Measurements from ENCODE around the gene PRAMEF12.

Gene PRAMEF12

DNA sequence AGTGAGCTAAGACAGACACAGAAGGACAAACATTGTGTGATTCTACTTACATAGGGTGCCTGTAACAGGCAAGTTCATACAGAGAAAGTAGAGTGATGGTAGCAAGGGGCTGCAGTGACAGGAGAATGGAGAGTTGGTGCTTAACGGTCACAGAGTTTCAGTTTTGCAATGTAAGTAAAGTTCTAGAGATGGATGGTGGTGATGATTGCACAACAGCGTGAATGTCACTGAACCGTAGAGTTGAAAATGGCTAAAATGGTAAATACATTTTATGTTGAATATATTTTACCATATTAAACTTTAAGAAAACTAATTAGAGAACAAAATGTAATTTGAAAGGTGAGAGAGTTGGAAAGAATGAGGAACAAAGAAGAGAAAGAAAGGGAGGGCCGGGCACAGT is 18.8 kb upstream of the PRAMEF12 start:
- Histone ChIP-seq H3K4me3 (ENCODE audit: low read length) (no peak overlapping the region), H3K27me3 (replicated peaks; ENCODE audit: control insufficient read depth, insufficient read depth, low read length) (peaks cover 3% of the 10 kb centered on the region), H3K36me3 (ENCODE audit: control insufficient read depth, insufficient read depth, low read length, severe bottlenecking) (no peaks in the 10 kb centered on the region), H3K9ac (ENCODE audit: low read length) (no peak overlapping the region), H3K4me1 (ENCODE audit: control insufficient read depth, insufficient read depth, low read length) (no peaks in the 10 kb centered on the region), H3K9me3 (ENCODE audit: control insufficient read depth, low read length) (peaks cover 12% of the 10 kb centered on the region)
- DNase-seq (ENCODE audit: low read depth): no peak

DNA sequence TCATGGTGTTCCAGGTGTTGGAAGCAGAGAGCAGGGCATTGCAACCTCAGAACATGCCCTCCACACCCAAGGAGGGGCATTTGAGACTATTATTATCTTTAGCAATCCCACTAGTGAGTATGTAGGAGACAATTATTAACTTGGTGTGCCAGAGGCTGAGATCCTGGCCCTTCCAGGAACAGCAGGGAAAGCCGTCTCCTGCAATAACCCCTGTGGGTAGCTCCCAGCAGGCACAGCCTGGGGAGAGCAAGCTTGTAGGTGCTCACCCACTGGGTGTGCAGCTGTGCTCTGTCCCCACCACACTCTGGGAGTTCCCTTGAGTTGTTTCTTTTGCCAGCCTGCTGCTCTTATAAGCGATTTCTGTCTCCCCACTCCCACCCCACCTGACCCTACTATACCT is 17.3 kb upstream of the PRAMEF12 start:
- no peaks in the 10 kb centered on the region for H3K36me3 ChIP-seq (ENCODE audit: control insufficient read depth, insufficient read depth, low read length, severe bottlenecking)
- H3K4me1 ChIP-seq (ENCODE audit: control insufficient read depth, insufficient read depth, low read length): no peaks in the 10 kb centered on the region
- DNase-seq (ENCODE audit: low read depth): no peak
- H3K4me3 ChIP-seq (ENCODE audit: low read length): no peak overlapping the region
- no peaks in the 10 kb centered on the region for H3K9me3 ChIP-seq (ENCODE audit: control insufficient read depth, low read length)
- H3K27me3 ChIP-seq (replicated peaks; ENCODE audit: control insufficient read depth, insufficient read depth, low read length): peaks cover 18% of the 10 kb centered on the region
- no peak overlapping the region for H3K9ac ChIP-seq (ENCODE audit: low read length)

DNA sequence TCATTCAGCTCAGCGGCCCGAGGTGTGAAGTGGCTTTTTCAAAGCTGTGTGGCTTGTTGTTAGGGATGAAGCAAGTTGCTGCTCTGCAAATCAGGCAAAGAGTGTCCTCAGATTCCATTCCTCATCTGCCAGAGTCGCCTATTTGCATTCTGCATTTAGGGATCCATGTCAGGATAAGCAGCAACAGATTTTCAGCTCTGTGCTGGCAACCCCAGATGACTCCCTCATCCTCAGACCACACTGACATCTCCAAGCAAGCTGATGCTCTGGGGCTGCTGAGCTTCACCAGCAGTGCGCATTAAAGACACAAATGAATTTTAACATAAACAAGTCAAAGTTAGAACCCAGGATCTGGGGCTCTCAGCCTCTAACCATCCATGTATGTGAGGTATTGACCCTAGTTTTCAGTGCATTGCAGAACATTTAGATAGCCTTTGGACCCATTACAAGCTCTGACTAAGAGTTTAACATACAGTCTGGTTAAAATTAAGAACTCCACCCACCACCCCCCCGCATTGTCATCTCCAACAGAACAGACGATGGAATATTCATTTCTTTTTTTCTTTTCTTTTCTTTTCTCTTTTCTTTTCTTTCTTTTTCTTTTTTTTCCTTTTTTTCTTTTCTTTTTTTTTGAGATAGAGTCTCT is 16.6 kb upstream of the PRAMEF12 start:
- no peaks in the 10 kb centered on the region for H3K4me1 ChIP-seq (ENCODE audit: control insufficient read depth, insufficient read depth, low read length)
- H3K36me3 ChIP-seq (ENCODE audit: control insufficient read depth, insufficient read depth, low read length, severe bottlenecking): no peaks in the 10 kb centered on the region
- peaks cover 19% of the 10 kb centered on the region for H3K27me3 ChIP-seq (replicated peaks; ENCODE audit: control insufficient read depth, insufficient read depth, low read length)
- H3K9ac ChIP-seq (ENCODE audit: low read length): no peak overlapping the region
- no peak overlapping the region for H3K4me3 ChIP-seq (ENCODE audit: low read length)
- H3K9me3 ChIP-seq (ENCODE audit: control insufficient read depth, low read length): no peaks in the 10 kb centered on the region
- DNase-seq (ENCODE audit: low read depth): no peak

DNA sequence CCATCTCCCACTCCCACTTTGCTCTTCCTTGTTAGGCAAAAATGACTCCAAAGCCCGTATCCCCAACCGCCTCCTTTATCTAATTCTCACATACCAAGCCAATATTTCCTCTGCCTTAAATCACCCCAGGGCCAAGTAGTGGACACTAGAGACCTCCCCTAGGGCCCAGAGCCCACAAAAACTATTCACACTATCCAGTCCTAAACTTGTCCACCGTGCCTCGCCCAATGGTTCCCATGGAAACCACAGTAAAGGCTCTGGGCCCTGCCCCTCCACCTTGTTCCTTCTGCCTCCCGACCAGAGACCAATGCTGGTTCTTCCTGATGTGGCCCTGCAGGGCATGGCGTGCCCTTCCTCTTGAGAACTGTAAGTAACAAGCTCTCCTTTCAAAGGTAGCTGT is 15.7 kb upstream of the PRAMEF12 start:
- H3K4me3 ChIP-seq (ENCODE audit: low read length): no peak overlapping the region
- peaks cover 19% of the 10 kb centered on the region for H3K27me3 ChIP-seq (replicated peaks; ENCODE audit: control insufficient read depth, insufficient read depth, low read length)
- DNase-seq (ENCODE audit: low read depth): no peak
- H3K4me1 ChIP-seq (ENCODE audit: control insufficient read depth, insufficient read depth, low read length): no peaks in the 10 kb centered on the region
- H3K36me3 ChIP-seq (ENCODE audit: control insufficient read depth, insufficient read depth, low read length, severe bottlenecking): no peaks in the 10 kb centered on the region
- H3K9ac ChIP-seq (ENCODE audit: low read length): no peak overlapping the region
- no peaks in the 10 kb centered on the region for H3K9me3 ChIP-seq (ENCODE audit: control insufficient read depth, low read length)

DNA sequence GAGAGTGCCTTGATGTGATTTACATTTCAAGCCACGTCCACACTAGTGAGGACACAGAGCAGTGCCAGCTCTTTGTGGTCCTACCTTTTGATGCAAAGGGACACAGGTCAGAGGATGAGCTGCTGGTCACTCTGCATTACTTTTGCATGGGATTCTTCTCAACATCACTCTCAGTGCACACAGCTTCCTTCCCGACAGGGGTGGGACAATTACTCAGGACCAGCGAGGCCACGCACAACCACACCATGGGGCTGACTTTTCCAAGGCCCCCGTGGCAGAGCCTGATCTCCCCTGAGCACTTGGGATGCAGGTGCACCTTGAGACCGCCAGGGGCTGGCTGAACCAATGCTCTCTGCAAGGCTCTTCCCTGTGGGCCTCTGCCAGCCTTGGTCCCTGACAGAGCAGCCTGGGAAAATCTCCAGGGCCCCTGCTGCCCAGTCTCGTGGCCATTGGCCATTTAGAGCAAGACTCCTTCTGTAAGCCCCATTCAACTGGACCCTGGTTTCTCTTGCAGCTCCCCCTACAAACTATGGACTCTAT is 13.2 kb upstream of the PRAMEF12 start:
- no peaks in the 10 kb centered on the region for H3K9me3 ChIP-seq (ENCODE audit: control insufficient read depth, low read length)
- H3K36me3 ChIP-seq (ENCODE audit: control insufficient read depth, insufficient read depth, low read length, severe bottlenecking): no peaks in the 10 kb centered on the region
- H3K9ac ChIP-seq (ENCODE audit: low read length): no peak overlapping the region
- no peak overlapping the region for H3K4me3 ChIP-seq (ENCODE audit: low read length)
- H3K4me1 ChIP-seq (ENCODE audit: control insufficient read depth, insufficient read depth, low read length): no peaks in the 10 kb centered on the region
- H3K27me3 ChIP-seq (replicated peaks; ENCODE audit: control insufficient read depth, insufficient read depth, low read length): peaks cover 19% of the 10 kb centered on the region
- DNase-seq (ENCODE audit: low read depth): no peak

DNA sequence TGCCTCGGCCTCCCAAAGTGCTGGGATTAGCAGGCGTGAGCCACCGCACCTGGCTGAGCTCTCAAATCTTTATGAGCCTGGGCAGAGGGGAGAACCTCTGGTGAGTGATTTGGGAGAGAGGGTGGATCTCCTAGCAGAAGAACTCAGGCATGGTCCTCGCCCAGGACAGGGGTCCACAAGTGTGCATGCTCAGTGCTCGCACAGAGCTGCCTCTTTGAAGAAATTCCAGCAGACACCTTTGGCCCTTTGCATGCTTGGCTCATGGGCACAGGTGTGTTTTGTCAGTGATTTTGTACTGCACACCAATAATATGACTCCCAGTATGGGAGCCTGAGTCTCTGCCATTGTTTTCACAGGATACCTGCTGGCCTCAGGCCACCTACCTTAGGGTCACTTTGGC is 11.8 kb upstream of the PRAMEF12 start:
- H3K9ac ChIP-seq (ENCODE audit: low read length): no peak overlapping the region
- no peak for DNase-seq (ENCODE audit: low read depth)
- no peak overlapping the region for H3K4me3 ChIP-seq (ENCODE audit: low read length)
- no peaks in the 10 kb centered on the region for H3K9me3 ChIP-seq (ENCODE audit: control insufficient read depth, low read length)
- no peaks in the 10 kb centered on the region for H3K4me1 ChIP-seq (ENCODE audit: control insufficient read depth, insufficient read depth, low read length)
- peaks cover 22% of the 10 kb centered on the region for H3K27me3 ChIP-seq (replicated peaks; ENCODE audit: control insufficient read depth, insufficient read depth, low read length)
- no peaks in the 10 kb centered on the region for H3K36me3 ChIP-seq (ENCODE audit: control insufficient read depth, insufficient read depth, low read length, severe bottlenecking)

DNA sequence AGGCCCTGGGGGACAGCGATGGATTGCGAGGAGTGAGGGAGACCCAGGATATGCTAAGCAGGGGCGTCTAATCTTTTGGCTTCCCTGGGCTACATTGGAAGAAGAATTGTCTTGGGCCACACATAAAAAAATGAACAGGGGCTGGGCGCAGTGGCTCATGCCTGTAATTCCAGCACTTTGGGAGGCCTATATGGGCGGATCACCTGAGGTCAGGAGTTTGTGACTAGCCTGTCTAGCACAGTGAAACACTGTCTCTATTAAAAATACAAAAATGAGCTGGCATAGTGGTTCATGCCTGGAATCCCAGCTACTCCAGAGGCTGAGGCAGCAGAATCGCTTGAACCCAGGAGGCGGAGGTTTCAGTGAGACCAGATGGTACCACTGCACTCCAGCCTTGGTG is 10.8 kb upstream of the PRAMEF12 start:
- Histone ChIP-seq H3K9ac (ENCODE audit: low read length) (no peak overlapping the region), H3K9me3 (ENCODE audit: control insufficient read depth, low read length) (peaks cover 6% of the 10 kb centered on the region), H3K27me3 (replicated peaks; ENCODE audit: control insufficient read depth, insufficient read depth, low read length) (peaks cover 24% of the 10 kb centered on the region), H3K36me3 (ENCODE audit: control insufficient read depth, insufficient read depth, low read length, severe bottlenecking) (no peaks in the 10 kb centered on the region), H3K4me3 (ENCODE audit: low read length) (no peak overlapping the region), H3K4me1 (ENCODE audit: control insufficient read depth, insufficient read depth, low read length) (no peaks in the 10 kb centered on the region)
- DNase-seq (ENCODE audit: low read depth): no peak

DNA sequence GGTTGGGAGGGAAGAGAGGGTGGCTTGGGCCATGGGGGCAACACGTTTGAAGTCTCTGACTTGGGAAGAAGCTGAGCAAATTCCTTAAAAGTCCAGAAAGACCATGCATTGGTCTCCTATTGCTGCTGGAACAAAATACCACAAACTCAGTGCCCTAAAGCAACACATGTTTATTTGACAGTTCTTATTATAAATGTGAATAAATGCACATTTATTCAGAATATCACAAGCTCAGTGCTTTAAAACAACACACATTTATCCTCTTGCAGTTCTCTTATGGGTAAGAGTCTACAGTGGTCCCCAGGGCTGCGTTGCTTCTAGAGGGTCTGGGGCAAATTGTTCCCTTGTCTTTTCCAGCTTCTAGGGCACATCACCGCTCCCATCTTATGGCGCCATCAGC is 10.1 kb upstream of the PRAMEF12 start:
- peaks cover 27% of the 10 kb centered on the region for H3K27me3 ChIP-seq (replicated peaks; ENCODE audit: control insufficient read depth, insufficient read depth, low read length)
- no peak overlapping the region for H3K9ac ChIP-seq (ENCODE audit: low read length)
- no peak overlapping the region for H3K4me3 ChIP-seq (ENCODE audit: low read length)
- H3K9me3 ChIP-seq (ENCODE audit: control insufficient read depth, low read length): peaks cover 7% of the 10 kb centered on the region
- DNase-seq (ENCODE audit: low read depth): no peak
- no peaks in the 10 kb centered on the region for H3K36me3 ChIP-seq (ENCODE audit: control insufficient read depth, insufficient read depth, low read length, severe bottlenecking)
- H3K4me1 ChIP-seq (ENCODE audit: control insufficient read depth, insufficient read depth, low read length): no peaks in the 10 kb centered on the region

DNA sequence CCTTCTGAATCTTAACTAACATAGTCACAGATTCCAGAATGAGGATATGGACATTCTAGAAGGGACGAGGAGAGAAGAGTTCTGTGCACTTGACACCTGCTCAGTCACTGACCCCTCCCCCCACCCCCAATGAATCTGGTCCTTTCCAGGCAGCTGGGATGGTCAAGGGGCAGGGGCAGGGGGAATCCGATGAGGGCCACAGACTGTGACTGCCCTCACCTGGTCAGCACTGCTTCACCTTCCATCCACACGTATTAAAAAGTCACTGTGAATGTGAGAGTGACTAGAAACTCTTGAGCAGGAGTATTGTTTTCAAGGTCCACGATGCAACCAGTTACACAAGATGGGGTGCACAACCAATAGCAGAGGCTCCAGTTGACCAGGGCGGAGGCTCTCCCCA is 9.5 kb upstream of the PRAMEF12 start:
- Histone ChIP-seq H3K9ac (ENCODE audit: low read length) (no peak overlapping the region), H3K4me1 (ENCODE audit: control insufficient read depth, insufficient read depth, low read length) (no peaks in the 10 kb centered on the region), H3K36me3 (ENCODE audit: control insufficient read depth, insufficient read depth, low read length, severe bottlenecking) (no peaks in the 10 kb centered on the region), H3K4me3 (ENCODE audit: low read length) (no peak overlapping the region), H3K9me3 (ENCODE audit: control insufficient read depth, low read length) (peaks cover 7% of the 10 kb centered on the region), H3K27me3 (replicated peaks; ENCODE audit: control insufficient read depth, insufficient read depth, low read length) (peaks cover 28% of the 10 kb centered on the region)
- DNase-seq (ENCODE audit: low read depth): no peak

DNA sequence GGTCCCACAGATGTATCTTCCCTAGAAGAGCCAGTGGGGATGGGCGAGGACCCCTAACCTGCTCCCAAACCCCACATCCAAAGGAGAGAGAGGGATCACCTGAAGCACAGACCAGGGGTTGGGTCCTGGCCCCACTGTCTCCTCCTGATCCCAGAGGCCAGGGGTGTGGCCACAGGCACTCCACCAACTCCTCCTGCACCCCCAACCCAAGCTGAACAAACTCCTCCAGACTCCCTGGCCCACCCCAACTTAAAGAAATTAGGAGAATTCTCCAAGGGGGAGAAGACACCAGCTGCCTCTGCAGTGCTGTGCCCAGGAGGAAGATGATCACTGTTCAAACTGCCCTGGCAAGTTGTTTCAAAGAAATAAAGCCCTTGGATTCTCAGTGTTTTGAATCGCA is 4.5 kb upstream of the PRAMEF12 start:
- H3K9ac ChIP-seq (ENCODE audit: low read length): no peak overlapping the region
- no peak overlapping the region for H3K4me3 ChIP-seq (ENCODE audit: low read length)
- H3K36me3 ChIP-seq (ENCODE audit: control insufficient read depth, insufficient read depth, low read length, severe bottlenecking): no peaks in the 10 kb centered on the region
- peaks cover 45% of the 10 kb centered on the region for H3K27me3 ChIP-seq (replicated peaks; ENCODE audit: control insufficient read depth, insufficient read depth, low read length)
- no peak for DNase-seq (ENCODE audit: low read depth)
- H3K9me3 ChIP-seq (ENCODE audit: control insufficient read depth, low read length): peaks cover 13% of the 10 kb centered on the region
- H3K4me1 ChIP-seq (ENCODE audit: control insufficient read depth, insufficient read depth, low read length): no peaks in the 10 kb centered on the region

DNA sequence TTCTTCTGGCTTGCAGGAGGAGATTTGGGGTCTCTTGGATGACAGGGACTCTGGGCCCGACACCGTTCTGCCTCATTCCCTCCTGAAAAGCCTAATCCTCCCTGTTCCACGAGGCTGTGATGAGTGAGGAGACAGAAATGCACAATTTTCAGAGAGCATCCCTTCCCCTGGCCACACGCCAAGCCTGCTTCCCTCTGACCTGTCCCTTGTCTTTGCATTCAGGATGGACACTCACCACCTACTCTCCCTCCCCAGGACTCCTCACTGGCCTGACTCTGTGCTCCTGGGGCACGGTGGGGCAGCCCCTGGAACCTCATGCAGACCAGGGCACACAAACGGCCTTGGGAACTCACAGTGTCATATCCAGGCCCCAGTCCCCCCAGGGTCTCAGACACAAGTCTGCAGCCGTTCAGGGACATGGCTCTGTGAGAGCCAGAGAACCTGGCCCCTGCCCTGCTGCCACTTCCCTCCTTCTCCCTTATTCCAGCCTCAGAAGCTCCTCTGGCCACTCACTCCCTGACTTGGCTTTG is 3.5 kb upstream of the PRAMEF12 start:
- Histone ChIP-seq H3K36me3 (ENCODE audit: control insufficient read depth, insufficient read depth, low read length, severe bottlenecking) (no peaks in the 10 kb centered on the region), H3K4me1 (ENCODE audit: control insufficient read depth, insufficient read depth, low read length) (no peaks in the 10 kb centered on the region), H3K4me3 (ENCODE audit: low read length) (no peak overlapping the region), H3K9ac (ENCODE audit: low read length) (no peak overlapping the region), H3K27me3 (replicated peaks; ENCODE audit: control insufficient read depth, insufficient read depth, low read length) (peaks cover 45% of the 10 kb centered on the region), H3K9me3 (ENCODE audit: control insufficient read depth, low read length) (peaks cover 20% of the 10 kb centered on the region)
- DNase-seq (ENCODE audit: low read depth): no peak

DNA sequence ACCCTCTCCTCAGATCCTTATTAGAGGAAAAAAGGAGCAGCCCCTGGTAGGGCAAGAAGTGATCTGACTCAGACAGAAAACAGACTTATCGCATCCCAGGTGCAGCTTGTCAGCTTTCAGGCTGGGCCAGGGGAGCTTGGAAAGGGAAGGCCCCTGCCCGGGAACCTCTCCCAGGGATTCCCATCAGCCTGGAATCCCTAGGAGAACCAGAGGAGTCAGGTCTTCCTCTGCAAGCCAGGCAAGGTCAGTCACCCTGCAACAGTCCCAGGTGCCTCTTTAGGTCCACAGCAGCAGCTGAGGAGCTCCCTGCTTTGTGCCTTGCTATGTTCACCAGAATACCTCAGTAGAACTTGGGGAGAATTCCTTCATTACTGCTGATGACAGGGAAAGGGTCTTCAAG is 2.9 kb upstream of the PRAMEF12 start:
- Histone ChIP-seq H3K4me3 (ENCODE audit: low read length) (no peak overlapping the region), H3K27me3 (replicated peaks; ENCODE audit: control insufficient read depth, insufficient read depth, low read length) (peaks cover 49% of the 10 kb centered on the region), H3K4me1 (ENCODE audit: control insufficient read depth, insufficient read depth, low read length) (no peaks in the 10 kb centered on the region), H3K9ac (ENCODE audit: low read length) (no peak overlapping the region), H3K36me3 (ENCODE audit: control insufficient read depth, insufficient read depth, low read length, severe bottlenecking) (no peaks in the 10 kb centered on the region), H3K9me3 (ENCODE audit: control insufficient read depth, low read length) (peaks cover 20% of the 10 kb centered on the region)
- no peak for DNase-seq (ENCODE audit: low read depth)

All from adipocyte (in vitro differentiated cells).